AG04449 (cell line): ENCODE results near the gene ZNRD2.

Experiments used
- CTCF ChIA-PET: fragments of 350-600 bp; formaldehyde crosslinking; extraction: SDS; loops from one replicate; lab custom pipeline; 2021; ENCODE audit warnings: antibody characterized with exemption; lab: Yijun Ruan, JAX
- POLR2A ChIA-PET: fragments of 400-600, 350-600 bp; formaldehyde crosslinking; extraction: SDS; loops from one replicate; lab custom pipeline; 2020; ENCODE audit warnings: antibody characterized with exemption, inconsistent platforms; lab: Yijun Ruan, JAX
- DNase-seq: peaks from one replicate; pipeline ENCODE4 v3.0.0-alpha.2; 2010; ENCODE audit warnings: low read depth, low spot score
- H3K4me3 ChIP-seq: 2 replicates; pipeline ENCODE4 v1.5.1; 2011; ENCODE audit warnings: low read depth, mild to moderate bottlenecking, control low read depth, low read length
- TF ChIP-seq, protein P1 (sequence below): IDR thresholded peaks from one replicate; pipeline ENCODE4 v1.5.1; 2011; ENCODE audit warnings: mild to moderate bottlenecking, moderate library complexity, low read length, control low read depth, inconsistent platforms; ENCODE audit not compliant: insufficient read depth; ENCODE audit errors: missing control alignments

ZNRD2 gene

DNA sequence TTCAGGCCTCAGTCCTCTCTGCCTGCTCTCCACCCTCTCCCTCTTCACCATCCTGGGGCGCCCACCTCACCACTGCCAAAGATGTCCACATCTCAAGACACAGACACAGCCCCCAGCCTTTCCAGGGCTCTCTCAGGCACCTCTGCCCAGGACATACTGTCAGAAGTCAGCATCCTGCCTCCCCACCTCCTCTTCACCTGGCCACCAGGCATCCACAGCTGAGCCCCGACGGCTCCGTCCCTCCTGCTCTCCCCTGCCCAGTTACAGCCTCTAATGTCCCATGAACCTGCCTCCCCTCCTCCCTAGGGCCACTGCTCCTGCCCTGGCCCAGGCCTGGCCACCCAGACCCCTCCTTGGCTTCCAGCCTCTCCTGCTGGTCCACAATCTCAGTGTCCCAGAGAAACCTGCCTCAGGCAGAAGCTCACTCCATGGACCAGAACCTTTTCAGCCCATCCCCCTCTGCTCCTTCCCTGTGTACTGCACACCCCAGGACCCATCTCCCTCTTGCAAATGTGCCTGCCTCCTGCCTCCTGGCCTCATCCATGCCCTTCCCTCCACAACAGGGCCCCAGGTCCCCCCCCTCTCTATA, 15.3 kb upstream of the ZNRD2 start:
- H3K4me3 ChIP-seq: peak overlapping the region; percentile 34; the same call in 1 of the 2 replicates
- POLR2A ChIA-PET: no interaction called here
- TF ChIP-seq, protein P1, sequence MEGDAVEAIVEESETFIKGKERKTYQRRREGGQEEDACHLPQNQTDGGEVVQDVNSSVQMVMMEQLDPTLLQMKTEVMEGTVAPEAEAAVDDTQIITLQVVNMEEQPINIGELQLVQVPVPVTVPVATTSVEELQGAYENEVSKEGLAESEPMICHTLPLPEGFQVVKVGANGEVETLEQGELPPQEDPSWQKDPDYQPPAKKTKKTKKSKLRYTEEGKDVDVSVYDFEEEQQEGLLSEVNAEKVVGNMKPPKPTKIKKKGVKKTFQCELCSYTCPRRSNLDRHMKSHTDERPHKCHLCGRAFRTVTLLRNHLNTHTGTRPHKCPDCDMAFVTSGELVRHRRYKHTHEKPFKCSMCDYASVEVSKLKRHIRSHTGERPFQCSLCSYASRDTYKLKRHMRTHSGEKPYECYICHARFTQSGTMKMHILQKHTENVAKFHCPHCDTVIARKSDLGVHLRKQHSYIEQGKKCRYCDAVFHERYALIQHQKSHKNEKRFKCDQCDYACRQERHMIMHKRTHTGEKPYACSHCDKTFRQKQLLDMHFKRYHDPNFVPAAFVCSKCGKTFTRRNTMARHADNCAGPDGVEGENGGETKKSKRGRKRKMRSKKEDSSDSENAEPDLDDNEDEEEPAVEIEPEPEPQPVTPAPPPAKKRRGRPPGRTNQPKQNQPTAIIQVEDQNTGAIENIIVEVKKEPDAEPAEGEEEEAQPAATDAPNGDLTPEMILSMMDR: no peak
- no peak for DNase-seq
- CTCF ChIA-PET: interaction anchor here (0.8 to 1.4 kb wide), 5 partner anchors 12 to 38 kb away, joined by 3 to 16 read pairs (median 4); partner anchors contain the start of gene FAM89B

DNA sequence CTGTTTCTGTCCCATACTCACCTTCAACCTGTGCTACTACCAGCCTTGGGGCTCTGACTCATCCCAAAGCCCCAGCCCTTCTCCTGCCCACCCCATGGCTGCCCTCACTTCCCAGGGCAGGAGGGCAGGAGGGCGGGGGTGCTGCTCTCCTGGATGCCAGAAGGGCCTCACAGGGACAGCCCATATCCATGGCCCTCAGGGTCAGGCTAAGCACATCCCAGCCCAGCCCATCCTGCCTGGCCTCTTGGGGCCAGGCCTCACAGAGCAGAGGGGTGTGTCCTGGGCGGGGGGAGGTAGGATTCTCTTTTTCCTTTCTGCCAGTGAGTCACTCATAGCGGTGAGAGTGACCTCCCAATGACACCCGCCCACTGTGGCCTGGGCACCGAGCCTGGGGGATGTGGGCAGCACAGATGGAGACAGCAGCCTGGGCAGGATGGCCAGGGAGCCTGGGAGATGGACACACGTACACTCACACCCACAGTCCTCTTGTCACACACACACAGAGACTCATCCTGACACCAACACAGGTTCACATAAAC, 14.5 kb upstream of the ZNRD2 start:
- POLR2A ChIA-PET: no interaction called here
- CTCF ChIA-PET: interaction anchor here (1.0 to 2.1 kb wide), 5 partner anchors 12 to 37 kb away, joined by 3 to 33 read pairs (median 5); partner anchors contain the start of gene FAM89B
- TF ChIP-seq, protein P1: no peak
- no peak for DNase-seq
- H3K4me3 ChIP-seq: peak overlapping the region; percentile 34

DNA sequence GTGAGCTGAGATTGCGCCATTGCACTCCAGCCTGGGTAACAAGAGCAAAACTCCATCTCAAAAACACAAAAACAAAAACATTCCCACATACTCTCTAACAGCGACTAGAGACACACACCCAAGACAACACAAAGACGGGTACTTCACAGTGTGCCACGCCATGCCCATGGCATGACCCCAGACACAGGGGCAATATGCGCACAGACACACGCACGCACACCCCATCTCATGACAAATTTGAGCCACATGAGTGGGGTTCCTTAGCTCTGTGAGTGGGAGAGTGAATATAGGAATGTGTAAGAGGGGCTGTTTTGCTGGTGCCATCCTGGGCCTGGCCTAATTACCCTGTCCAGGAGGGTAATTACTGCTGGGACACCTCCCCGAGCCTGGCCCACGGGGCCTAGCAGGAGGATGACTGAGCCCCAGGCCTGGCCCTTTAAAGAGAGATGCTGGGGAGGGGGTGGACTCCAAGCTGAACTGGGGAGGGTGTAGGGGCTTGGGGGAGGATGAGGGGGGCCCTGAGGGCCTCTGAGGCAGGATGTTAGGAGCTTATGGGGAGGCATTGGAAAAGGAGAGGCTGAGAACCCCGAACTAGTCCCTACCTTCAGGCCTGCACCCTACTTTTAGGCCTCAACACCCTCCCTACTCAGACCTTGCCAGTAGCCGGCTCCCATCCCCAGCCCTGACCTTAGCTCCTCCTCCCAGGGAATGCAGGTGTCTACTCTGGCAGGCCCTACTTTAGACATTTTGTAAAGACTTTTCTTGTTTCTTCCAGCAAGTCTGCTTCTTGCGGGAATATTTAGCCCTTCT, 13.6 kb upstream of the ZNRD2 start:
- no peak for DNase-seq
- TF ChIP-seq, protein P1: no peak
- POLR2A ChIA-PET: interaction anchor here (0.7 to 1.3 kb wide), 3 partner anchors 14 to 307 kb away, joined by 3 to 5 read pairs (median 5); partner anchors contain the start of gene ZNRD2
- peak overlapping the region; percentile 69 for H3K4me3 ChIP-seq
- CTCF ChIA-PET: interaction anchor here (1.0 to 2.1 kb wide), 5 partner anchors 11 to 37 kb away, joined by 4 to 33 read pairs (median 8); no protein-coding TSS in a partner anchor

DNA sequence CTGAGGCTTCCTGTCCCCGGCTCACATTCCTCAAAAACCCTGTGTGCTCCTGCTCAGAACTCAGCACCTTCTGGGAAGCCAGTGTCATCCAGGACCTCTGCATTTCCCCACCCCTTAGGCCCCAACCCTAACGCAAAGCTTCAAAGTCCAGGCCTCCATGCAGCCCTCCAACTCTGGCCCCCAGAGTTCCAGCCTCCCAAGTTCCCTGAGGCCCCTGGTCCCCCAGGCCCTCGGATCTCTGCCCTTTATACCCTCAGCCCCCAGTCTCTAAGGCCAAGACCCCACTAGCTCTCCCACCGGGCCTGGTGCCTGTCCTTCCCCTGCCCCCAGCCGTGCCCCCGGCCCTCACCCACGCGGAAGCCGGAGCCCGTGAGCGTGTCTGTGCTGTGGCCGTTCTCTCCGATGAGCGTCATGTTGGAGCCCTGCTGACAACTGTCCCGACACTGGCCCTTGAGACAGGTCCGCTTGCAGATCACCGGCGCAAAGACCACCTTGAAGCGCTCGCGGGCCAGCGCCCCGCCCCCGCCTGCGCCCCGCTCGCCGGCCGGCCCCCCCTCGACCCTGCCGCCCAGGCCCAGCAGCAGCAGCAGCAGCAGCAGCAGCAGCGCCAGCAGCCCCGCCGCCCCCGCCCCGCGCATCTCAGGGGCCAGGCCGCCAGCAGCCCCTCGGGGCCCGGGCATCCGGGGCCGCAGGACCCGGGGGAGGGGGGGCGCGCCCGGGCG, 12.8 kb upstream of the ZNRD2 start:
- peak overlapping the region; percentile 69 for H3K4me3 ChIP-seq
- ChIA-PET CTCF (interaction anchor here (1.0 to 2.1 kb wide), 5 partner anchors 12 to 36 kb away, joined by 4 to 33 read pairs (median 8); no protein-coding TSS in a partner anchor), POLR2A (interaction anchor here (1.2 to 1.3 kb wide), 2 partner anchors 13 to 17 kb away, joined by 5 read pairs; partner anchors contain the start of gene ZNRD2)
- DNase-seq: no peak
- TF ChIP-seq, protein P1: no peak

DNA sequence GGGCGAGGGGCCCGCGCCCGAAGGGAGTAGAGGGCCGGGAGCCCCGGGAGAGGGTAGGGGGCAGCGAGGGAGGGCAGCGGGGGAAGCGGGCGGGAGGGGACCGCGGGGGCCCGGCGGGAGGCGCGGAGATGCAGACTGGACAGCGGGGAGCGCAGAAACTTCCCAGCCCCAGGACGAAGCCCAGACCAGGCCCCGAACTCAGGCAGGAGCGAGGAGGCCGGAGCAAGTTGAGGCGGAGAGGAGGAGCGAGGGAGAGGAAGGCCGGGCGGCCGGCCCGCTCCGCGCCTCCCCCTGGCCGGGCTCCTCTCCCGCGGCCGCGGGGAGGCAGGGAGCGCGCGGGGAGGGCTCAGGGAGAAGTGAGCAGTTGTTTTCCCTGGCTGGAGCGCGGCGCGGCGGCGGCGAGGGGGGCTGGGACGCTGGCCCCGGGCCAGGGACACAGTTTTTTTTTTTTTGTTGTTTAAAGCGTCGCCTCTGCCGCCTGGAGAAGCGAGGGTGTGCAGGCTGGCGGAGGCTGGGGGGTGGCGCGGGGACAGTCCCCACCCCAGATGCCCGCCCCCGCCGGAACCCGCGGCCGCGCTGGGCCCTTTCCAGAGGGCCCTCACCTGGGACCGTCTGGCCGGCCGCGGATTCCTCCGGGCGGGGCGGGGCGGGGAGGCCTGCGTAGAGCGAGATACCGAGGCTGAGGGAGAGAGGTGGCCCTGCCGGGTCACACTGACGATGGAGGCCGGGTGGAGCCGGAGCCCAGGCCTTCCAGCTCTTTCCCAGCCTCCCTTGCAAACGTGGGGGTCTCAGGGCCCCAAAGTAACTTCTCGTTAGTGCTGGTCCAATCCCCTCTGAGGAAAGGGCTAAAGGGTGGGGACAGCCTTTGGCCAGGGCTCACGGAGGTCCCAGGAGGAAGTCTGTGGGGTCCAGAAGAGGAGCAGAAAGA, 12.0 kb upstream of the ZNRD2 start, which contains the start of gene LTBP3:
TSS of gene LTBP3 (minus strand) at position 358 of the 928 bp plus-strand sequence. CDS start 400 bp downstream, outside the sequence.
- H3K4me3 ChIP-seq: peak within 1 kb of the TSS; percentile 69
- ChIA-PET CTCF (interaction anchor here (2.0 to 16.3 kb wide), 4 partner anchors 13 to 36 kb away, joined by 11 to 207 read pairs (median 56); partner anchors contain the start of genes FAM89B and ZNRD2), POLR2A (interaction anchor here (0.6 to 3.3 kb wide), 4 partner anchors 14 to 56 kb away, joined by 3 to 12 read pairs (median 4); partner anchors contain the start of genes FAM89B and MAP3K11)
- TF ChIP-seq, protein P1: no peak
- no peak for DNase-seq
